ENCODE results near the gene OTOG. TPM values are rescaled to one million over a fixed set of nuclear protein-coding genes. Genes with fewer than 3 reads are reported as not detected.

OTOG gene
- total and polyA plus RNA-seq, 9 donors = not detected

- Histone ChIP-seq H3K27ac (no peak overlapping the region), H3K4me3 (no peak overlapping the region), H3K4me1 (ENCODE audit: insufficient read depth) (peaks cover 4% of the 10 kb centered on the region), H3K36me3 (no peaks in the 10 kb centered on the region), H3K9me3 (no peaks in the 10 kb centered on the region), H3K27me3 (no peaks in the 10 kb centered on the region)
- WGBS, 3 donors = 58 to 82% (median 70%) methylated on average over 4 of the region's 4 CpGs
- no peak for TF ChIP-seq POLR2A (IDR thresholded peaks at IDR 0.05)
- no peak for TF ChIP-seq EP300 (IDR thresholded peaks at IDR 0.05)
- no peak for TF ChIP-seq CTCF (IDR thresholded peaks at IDR 0.05)
- intact Hi-C loops (cut with DNase I) = no loop called here
- no peak for DNase-seq
Measured at GRCh38 chr11:17510507-17511206, 36.4 kb upstream of the OTOG start.

- Histone ChIP-seq H3K4me1 (ENCODE audit: insufficient read depth) (peaks cover 4% of the 10 kb centered on the region), H3K27me3 (no peaks in the 10 kb centered on the region), H3K27ac (no peak overlapping the region), H3K4me3 (no peak overlapping the region), H3K9me3 (no peaks in the 10 kb centered on the region), H3K36me3 (no peaks in the 10 kb centered on the region)
- TF ChIP-seq POLR2A (IDR thresholded peaks at IDR 0.05) = no peak
- no peak for TF ChIP-seq EP300 (IDR thresholded peaks at IDR 0.05)
- no peak for TF ChIP-seq CTCF (IDR thresholded peaks at IDR 0.05)
- intact Hi-C loops (cut with DNase I) = no loop called here
- WGBS, 3 donors = 48 to 60% (median 58%) methylated on average over 3 of the region's 3 CpGs
- no peak for DNase-seq
Measured at GRCh38 chr11:17511571-17511970, 35.5 kb upstream of the OTOG start.

DNA sequence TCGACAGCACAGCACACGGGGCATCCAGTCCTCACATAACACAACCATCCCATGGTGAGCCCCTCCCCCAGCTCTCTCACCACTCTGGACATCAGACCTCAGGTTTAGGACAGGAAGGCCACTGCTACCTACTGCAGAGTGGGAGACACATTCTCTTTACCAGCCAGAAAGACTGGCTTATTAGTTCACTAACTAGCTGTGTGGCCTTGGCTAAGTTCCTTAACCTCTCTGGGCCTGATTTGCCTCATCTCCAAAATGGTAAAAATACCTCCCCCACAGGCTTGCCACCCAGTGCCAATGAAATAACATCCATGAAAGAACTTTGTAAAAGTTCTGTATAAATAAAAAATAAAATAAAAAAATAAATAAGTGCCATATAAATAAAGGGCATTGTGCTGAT is 35.0 kb upstream of the OTOG start:
- no peak for DNase-seq
- Histone ChIP-seq H3K9me3 (no peaks in the 10 kb centered on the region), H3K27ac (no peak overlapping the region), H3K4me1 (ENCODE audit: insufficient read depth) (peaks cover 4% of the 10 kb centered on the region), H3K36me3 (no peaks in the 10 kb centered on the region), H3K27me3 (no peaks in the 10 kb centered on the region), H3K4me3 (no peak overlapping the region)
- TF ChIP-seq CTCF (IDR thresholded peaks at IDR 0.05) (no peak), POLR2A (IDR thresholded peaks at IDR 0.05) (no peak), EP300 (IDR thresholded peaks at IDR 0.05) (no peak)
- WGBS, 3 donors = 40 to 55% (median 48%) methylated on average over 2 of the region's 2 CpGs
- intact Hi-C loops (cut with DNase I) = no loop called here

DNA sequence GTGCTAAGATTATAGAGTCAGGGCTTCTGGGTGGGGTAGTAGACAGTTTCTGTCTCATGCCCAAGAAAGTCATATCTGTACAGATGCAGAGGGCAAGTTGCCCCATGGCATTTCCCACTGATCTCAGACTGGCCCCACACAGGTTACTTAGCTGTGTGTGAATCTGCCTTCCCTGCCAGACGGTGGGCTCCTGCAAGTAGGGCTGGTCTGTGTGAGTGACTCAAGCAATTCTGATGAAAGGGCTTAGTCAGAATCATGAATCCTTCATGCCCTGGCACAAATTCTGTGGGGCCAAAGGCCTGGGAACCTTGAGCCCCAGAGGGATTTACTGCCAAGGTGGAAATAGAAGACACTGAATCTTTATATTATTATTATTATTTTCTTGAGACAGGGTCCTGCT is 33.2 kb upstream of the OTOG start:
- intact Hi-C loops (cut with DNase I) = no loop called here

More for the DNA sequence above, 33.2 kb upstream of the OTOG start:
- TF ChIP-seq CTCF (IDR thresholded peaks at IDR 0.05) = no peak
- no peak for TF ChIP-seq POLR2A (IDR thresholded peaks at IDR 0.05)
- no peak for TF ChIP-seq EP300 (IDR thresholded peaks at IDR 0.05)
- H3K36me3 ChIP-seq = no peaks in the 10 kb centered on the region
- no peaks in the 10 kb centered on the region for H3K27me3 ChIP-seq
- H3K27ac ChIP-seq = no peak overlapping the region
- no peaks in the 10 kb centered on the region for H3K9me3 ChIP-seq
- H3K4me3 ChIP-seq = no peak overlapping the region
- no peak for DNase-seq
- no peaks in the 10 kb centered on the region for H3K4me1 ChIP-seq (ENCODE audit: insufficient read depth)
- 70 to 79% (median 76%) methylated on average over 1 of the region's 1 CpG for WGBS, 3 donors

All from ovary (tissue), 9 donors.